CD14-positive monocyte (primary cell): ENCODE measurements around the gene APOO. TPM values are rescaled to one million over a fixed set of nuclear protein-coding genes. Genes with fewer than 3 reads are reported as not detected.
A peak's percentile ranks its signal among the peaks of the same experiment; 100 is the strongest.

Source experiments
- DNase-seq, 3 donors: peaks; one replicate each; pipeline ENCODE4 v3.0.0-alpha.2; 2011 to 2022
- H2AFZ ChIP-seq: 2 replicates; pipeline ENCODE4 v1.6.0; 2012; ENCODE audit warnings: mild to moderate bottlenecking, low read depth, low read length, inconsistent platforms; ENCODE audit not compliant: insufficient read depth, poor library complexity, severe bottlenecking
- H3K27ac ChIP-seq, 2 donors: 1 replicate in 1 of 2; 2 replicates in 1 of 2; pipeline ENCODE4 v1.5.1; 2012 to 2013; ENCODE audit warnings: low read length in 2 of 2, control low read depth in 1 of 2, inconsistent platforms in 1 of 2, low read depth in 1 of 2, mild to moderate bottlenecking in 1 of 2
- H3K27me3 ChIP-seq, 2 donors: one replicate each; pipeline versions ENCODE4 v1.6.0 to v1.6.1; 2011 to 2013; ENCODE audit warnings: low read length in 2 of 2; ENCODE audit not compliant: control insufficient read depth in 2 of 2, insufficient read depth in 2 of 2
- H3K36me3 ChIP-seq, 2 donors: replicated peaks in 1 of 2; 1 replicate in 1 of 2; 2 replicates in 1 of 2; pipeline versions ENCODE4 v1.5.1 to v1.6.1; 2012 to 2013; ENCODE audit warnings: low read length in 2 of 2, control low read depth in 1 of 2, inconsistent platforms in 1 of 2, mild to moderate bottlenecking in 1 of 2; ENCODE audit not compliant: insufficient read depth in 2 of 2, control insufficient read depth in 1 of 2
- H3K4me1 ChIP-seq, 2 donors: 1 replicate in 1 of 2; 2 replicates in 1 of 2; pipeline versions ENCODE4 v1.5.1 to v1.6.1; 2012 to 2013; ENCODE audit warnings: low read length in 2 of 2, control low read depth in 1 of 2, inconsistent platforms in 1 of 2, mild to moderate bottlenecking in 1 of 2, moderate library complexity in 1 of 2; ENCODE audit not compliant: insufficient read depth in 2 of 2, control insufficient read depth in 1 of 2
- H3K4me2 ChIP-seq: replicated peaks from 2 replicates; pipeline ENCODE3; 2012; ENCODE audit warnings: low read length, moderate library complexity, mild to moderate bottlenecking; ENCODE audit not compliant: poor library complexity, severe bottlenecking; ENCODE audit errors: extremely low read depth
- H3K4me3 ChIP-seq, 3 experiments: fragments of 200-600 bp in 1 of 3; sonication (generic) in 1 of 3; replicated peaks in 1 of 3; 1 replicate in 2 of 3; 2 replicates in 1 of 3; pipeline ENCODE4 v1.5.1; 2011 to 2013; ENCODE audit warnings: low read length in 3 of 3, mild to moderate bottlenecking in 3 of 3, control low read depth in 2 of 3, low read depth in 2 of 3, inconsistent platforms in 1 of 3, moderate library complexity in 1 of 3
- H3K79me2 ChIP-seq: 2 replicates; pipeline ENCODE4 v1.6.0; 2012; ENCODE audit warnings: mild to moderate bottlenecking, control low read depth, inconsistent platforms, low read length, moderate library complexity; ENCODE audit not compliant: insufficient read depth
- H3K9ac ChIP-seq: 2 replicates; pipeline ENCODE4 v1.6.0; 2017; ENCODE audit warnings: low read length, mild to moderate bottlenecking; ENCODE audit not compliant: insufficient read depth, poor library complexity, severe bottlenecking
- H3K9me3 ChIP-seq, 2 donors: replicated peaks in 1 of 2; 1 replicate in 1 of 2; 2 replicates in 1 of 2; pipeline versions ENCODE4 v1.5.1 to v1.6.1; 2012 to 2013; ENCODE audit warnings: low read length in 2 of 2, control low read depth in 1 of 2; ENCODE audit not compliant: control insufficient read depth in 1 of 2, insufficient read depth in 1 of 2
- H4K20me1 ChIP-seq: 2 replicates; pipeline ENCODE4 v1.6.0; 2012; ENCODE audit warnings: mild to moderate bottlenecking, low read length, control low read depth, moderate library complexity; ENCODE audit not compliant: insufficient read depth
- H3K27ac Mint-ChIP-seq, 7 donors: one replicate each; pipeline ENCODE4 v1.8.0; 2020; ENCODE audit warnings: mild to moderate bottlenecking in 7 of 7, mixed read lengths in 7 of 7, moderate library complexity in 6 of 7, inconsistent platforms in 2 of 7
- H3K27me3 Mint-ChIP-seq, 3 donors: one replicate each; pipeline ENCODE4 v1.8.0; 2021 to 2022; ENCODE audit warnings: low read depth in 3 of 3, mild to moderate bottlenecking in 3 of 3, mixed read lengths in 3 of 3, moderate library complexity in 3 of 3, inconsistent platforms in 1 of 3
- H3K36me3 Mint-ChIP-seq, 2 donors: one replicate each; pipeline ENCODE4 v1.8.0; 2020; ENCODE audit warnings: mixed read lengths in 2 of 2, inconsistent platforms in 1 of 2, mild to moderate bottlenecking in 1 of 2
- H3K4me1 Mint-ChIP-seq: one replicate; pipeline ENCODE4 v1.8.0; 2020; ENCODE audit warnings: mild to moderate bottlenecking, mixed read lengths
- H3K4me3 Mint-ChIP-seq, 2 donors: one replicate each; pipeline ENCODE4 v1.8.0; 2020; ENCODE audit warnings: mild to moderate bottlenecking in 2 of 2, mixed read lengths in 2 of 2, moderate library complexity in 1 of 2
- H3K9me3 Mint-ChIP-seq, 7 donors: one replicate each; pipeline ENCODE4 v1.8.0; 2020 to 2022; ENCODE audit warnings: mixed read lengths in 7 of 7, mild to moderate bottlenecking in 6 of 7, moderate library complexity in 6 of 7, inconsistent platforms in 2 of 7
- CTCF ChIP-seq: fragments of 200-600 bp; IDR thresholded peaks from one replicate; pipeline ENCODE4 v1.8.0; 2022; ENCODE audit warnings: antibody characterized with exemption, mild to moderate bottlenecking
- WGBS: methylation state at CpG from one replicate; pipeline ENCODE4 v1.1.5; 2013; ENCODE audit warnings: missing lambda C conversion rate; ENCODE audit not compliant: insufficient coverage; 5-methylcytosine and 5-hydroxymethylcytosine counted together
- intact Hi-C, 2 donors: fragments of 100-400 bp; cut with micrococcal nuclease; formaldehyde crosslinking; loops; one replicate each; pipeline versions ENCODE4 v1.15.0 to v1.15.1; 2023
- polyA plus RNA-seq, 3 donors: library from polyadenylated mRNA; depleted of rRNA in 1 of 3; unstranded in 2 of 3; stranded (reverse) in 1 of 3; fragments of 300-500 nt in 2 of 3; fragments of >200 nt in 1 of 3; fragmentation: Illumina TruSeq in 2 of 3; gene quantifications; 1 replicate in 2 of 3; 2 replicates in 1 of 3; pipeline ENCODE4 v1.2.3, GENCODE V29; 2012 to 2021

APOO gene
- polyA plus RNA-seq, 3 donors, result 3.3 to 8.3 (median 4.6) TPM

GRCh38 chrX:23954396-23954795 is 46.7 kb upstream of the APOO start:
- no peaks in the 10 kb centered on the region for H3K9me3 ChIP-seq
- WGBS, result no CpG with 5 or more reads among the region's 4 CpGs
- no peak for TF ChIP-seq CTCF
- H3K9ac ChIP-seq, result no peak overlapping the region
- H2AFZ ChIP-seq, result no peak overlapping the region
- no peak overlapping the region for H3K27ac Mint-ChIP-seq
- peaks cover 0 to 33% (median 2%) of the 10 kb centered on the region in 3 donors for H3K27me3 Mint-ChIP-seq
- H4K20me1 ChIP-seq, result no peaks in the 10 kb centered on the region
- H3K27me3 ChIP-seq, result peaks cover 0 to 5% of the 10 kb centered on the region in 2 donors
- H3K27ac ChIP-seq, result no peak overlapping the region
- H3K4me2 ChIP-seq, result no peak overlapping the region
- H3K36me3 ChIP-seq, result no peaks in the 10 kb centered on the region
- no peaks in the 10 kb centered on the region for H3K79me2 ChIP-seq
- peaks cover 26% of the 10 kb centered on the region for H3K4me1 Mint-ChIP-seq
- no peaks in the 10 kb centered on the region for H3K36me3 Mint-ChIP-seq
- H3K9me3 Mint-ChIP-seq, result peaks cover 0 to 4% (median 0%) of the 10 kb centered on the region in 7 donors
- intact Hi-C loops, result no loop called here
- H3K4me3 Mint-ChIP-seq, result no peak overlapping the region
- H3K4me1 ChIP-seq, result peaks cover 13 to 26% of the 10 kb centered on the region in 2 donors
- no peak for DNase-seq
- no peak overlapping the region for H3K4me3 ChIP-seq

GRCh38 chrX:23953908-23954269 is 46.2 kb upstream of the APOO start:
- H3K79me2 ChIP-seq, result no peaks in the 10 kb centered on the region
- no peak for TF ChIP-seq CTCF
- no peaks in the 10 kb centered on the region for H3K36me3 ChIP-seq
- Mint-ChIP-seq H3K4me3 (no peak overlapping the region), H3K36me3 (no peaks in the 10 kb centered on the region), H3K27me3 (peaks cover 0 to 34% (median 2%) of the 10 kb centered on the region in 3 donors), H3K27ac (peak overlapping the region in 1 of 7 donors; percentile 82), H3K4me1 (peaks cover 21% of the 10 kb centered on the region), H3K9me3 (peaks cover 0 to 4% (median 0%) of the 10 kb centered on the region in 7 donors)
- H3K4me2 ChIP-seq, result peak overlapping the region; percentile 57
- no CpG with 5 or more reads among the region's 11 CpGs for WGBS
- peak overlapping the region in 1 of 2 donors; percentile 75 for H3K27ac ChIP-seq
- H2AFZ ChIP-seq, result peak overlapping the region; percentile 71
- peaks cover 0 to 5% of the 10 kb centered on the region in 2 donors for H3K27me3 ChIP-seq
- peaks cover 8 to 21% of the 10 kb centered on the region in 2 donors for H3K4me1 ChIP-seq
- no peak for DNase-seq
- no peak overlapping the region for H3K9ac ChIP-seq
- no peaks in the 10 kb centered on the region for H3K9me3 ChIP-seq
- H4K20me1 ChIP-seq, result no peaks in the 10 kb centered on the region
- intact Hi-C loops, result no loop called here
- no peak overlapping the region for H3K4me3 ChIP-seq
